Measurements from ENCODE around the gene MASP2. TPM values are rescaled to one million over a fixed set of nuclear protein-coding genes. Genes with fewer than 3 reads are reported as not detected.

The MASP2 gene
- total and polyA plus RNA-seq, 12 donors: 0.07 TPM; not detected in 11

GRCh38 chr1:11062965-11063401 lies 15.9 kb upstream of the MASP2 start:
- Histone ChIP-seq H3K9me3 (replicated peaks in 1 of 3) (no peaks in the 10 kb centered on the region), H3K4me1 (replicated peaks in 1 of 2) (peaks cover 15 to 22% of the 10 kb centered on the region in 2 donors), H3K27ac (no peak overlapping the region), H3K27me3 (no peaks in the 10 kb centered on the region), H3K36me3 (replicated peaks in 1 of 2) (peaks cover 0 to 40% of the 10 kb centered on the region in 2 donors), H3K4me3 (no peak overlapping the region)
- DNase-seq: no peak
- intact Hi-C loops (cut with DNase I): no loop called here
- TF ChIP-seq POLR2A (IDR thresholded peaks at IDR 0.05) (no peak), CTCF (IDR thresholded peaks at IDR 0.05) (no peak)
- WGBS, 4 donors: 79 to 87% (median 81%) methylated on average over 3 of the region's 3 CpGs

GRCh38 chr1:11061652-11062365 lies 14.8 kb upstream of the MASP2 start:
- H3K27ac ChIP-seq: no peak overlapping the region
- intact Hi-C loops (cut with DNase I): no loop called here
- no peaks in the 10 kb centered on the region for H3K27me3 ChIP-seq
- 69 to 74% (median 72%) methylated on average over 5 of the region's 5 CpGs for WGBS, 4 donors
- H3K4me3 ChIP-seq: no peak overlapping the region
- H3K36me3 ChIP-seq (replicated peaks in 1 of 2): peaks cover 0 to 34% of the 10 kb centered on the region in 2 donors
- TF ChIP-seq POLR2A (IDR thresholded peaks at IDR 0.05) (no peak), CTCF (IDR thresholded peaks at IDR 0.05) (no peak)
- DNase-seq: no peak
- peaks cover 15 to 22% of the 10 kb centered on the region in 2 donors for H3K4me1 ChIP-seq (replicated peaks in 1 of 2)
- H3K9me3 ChIP-seq (replicated peaks in 1 of 3): no peaks in the 10 kb centered on the region

GRCh38 chr1:11059968-11060830 lies 13.2 kb upstream of the MASP2 start, which contains the start of gene SRM:
Gene SRM, minus strand, starts transcription at chr1:11060018. Its CDS starts 75 bp downstream, at chr1:11059943.
- Histone ChIP-seq H3K27me3 (no peaks in the 10 kb centered on the region), H3K4me1 (replicated peaks in 1 of 2) (peaks cover 15 to 22% of the 10 kb centered on the region in 2 donors), H3K4me3 (peak within 1 kb of the TSS; percentile 59 to 94 (median 85)), H3K27ac (peak within 1 kb of the TSS; percentile 11 to 88 (median 72)), H3K36me3 (replicated peaks in 1 of 2) (peaks cover 0 to 33% of the 10 kb centered on the region in 2 donors), H3K9me3 (replicated peaks in 1 of 3) (no peaks in the 10 kb centered on the region)
- WGBS, 4 donors: 0 to 2% (median 1%) methylated on average over 13 to 81 of the region's 83 CpGs
- peak in 3 of 6 experiments; percentile 65 to 77 (median 77) for TF ChIP-seq CTCF (IDR thresholded peaks at IDR 0.05)
- TF ChIP-seq POLR2A (IDR thresholded peaks at IDR 0.05): peak; percentile 50 to 76
- peak; percentile 84 to 95 (median 91) for DNase-seq
- intact Hi-C loops (cut with DNase I): no loop called here

Measured in adrenal gland (tissue), 12 donors.